K562 (cell line): ENCODE measurements around the gene CAPN7. TPM values are rescaled to one million over a fixed set of nuclear protein-coding genes. Genes with fewer than 3 reads are reported as not detected.
A peak's percentile ranks its signal among the peaks of the same experiment; 100 is the strongest.

Experiments used
- IFI16 ChIP-seq: fragments of 250-450 bp; sonication (Bioruptor Pico); IDR thresholded peaks from 2 replicates; pipeline ENCODE4 v2.1.2; 2022; ENCODE audit warnings: mild to moderate bottlenecking, inconsistent platforms
- MYC ChIP-seq, 2 experiments: fragments of 250-450 bp in 1 of 2; sonication (Bioruptor Pico) in 1 of 2; IDR thresholded peaks; 2 replicates each; pipeline versions ENCODE4 v1.5.1 to v1.6.1; 2012 to 2021; ENCODE audit warnings: low read depth in 2 of 2, borderline replicate concordance in 1 of 2, improper control_type of control experiment in 1 of 2, low read length in 1 of 2, mild to moderate bottlenecking in 1 of 2, moderate library complexity in 1 of 2
- PCBP2 ChIP-seq: fragments of 200-400 bp; formaldehyde crosslinking; IDR thresholded peaks from 2 replicates; pipeline ENCODE4 v1.6.1; 2018; ENCODE audit warnings: low read length, low read depth, mild to moderate bottlenecking, moderate library complexity; ENCODE audit not compliant: poor library complexity, severe bottlenecking
- PHB ChIP-seq: fragments of 250-450 bp; sonication (Bioruptor Pico); IDR thresholded peaks from 2 replicates; pipeline ENCODE4 v1.5.0; 2021
- PML ChIP-seq: IDR thresholded peaks from 2 replicates; pipeline ENCODE4 v1.6.1; 2012; ENCODE audit warnings: low read length, inconsistent platforms
- polyA plus RNA-seq, 8 experiments: library from polyadenylated mRNA; depleted of rRNA in 4 of 8; stranded (reverse) in 5 of 8; unstranded in 3 of 8; fragments of >200 nt; fragmentation: Nextera tagmentation in 2 of 8; fragmentation: Illumina TruSeq in 1 of 8; extraction: Ambion mirVana in 2 of 8; extraction: Trizol in 1 of 8; gene quantifications; 2 replicates each; pipeline versions ENCODE4 v1.2.1 to v1.2.3, GENCODE V29; 2011 to 2014; ENCODE audit warnings: inconsistent platforms in 1 of 8, missing spikeins in 1 of 8
- total RNA-seq, 7 experiments: library from RNA; depleted of rRNA in 6 of 7; stranded (reverse); fragments of >200 nt in 6 of 7; fragmentation: Illumina TruSeq in 2 of 7; extraction: Trizol in 2 of 7; gene quantifications; 2 replicates each; pipeline versions ENCODE4 v1.2.1 to v1.2.3, GENCODE V29; 2011 to 2021; ENCODE audit warnings: low replicate concordance in 1 of 7
- TF ChIP-seq, protein P1 (sequence below): fragments of 250-450 bp; sonication (Bioruptor Pico); IDR thresholded peaks from 2 replicates; pipeline ENCODE4 v1.4.0; 2020
- TF ChIP-seq, protein P2 (sequence below): sonication (generic); formaldehyde crosslinking; IDR thresholded peaks from 2 replicates; pipeline ENCODE4 v1.4.0; 2020; ENCODE audit warnings: mild to moderate bottlenecking, missing genetic modification reagents
- TF ChIP-seq, protein P3 (sequence below), 2 experiments: IDR thresholded peaks; 2 replicates each; pipeline ENCODE4 v1.6.1; 2011; ENCODE audit warnings: borderline replicate concordance in 1 of 2, control low read depth in 1 of 2, low read depth in 1 of 2, low read length in 1 of 2, mild to moderate bottlenecking in 1 of 2, mixed read lengths in 1 of 2, moderate library complexity in 1 of 2; ENCODE audit not compliant: insufficient read depth in 1 of 2, insufficient read length in 1 of 2, poor library complexity in 1 of 2, severe bottlenecking in 1 of 2; ENCODE audit errors: extremely low read depth in 1 of 2
- TF ChIP-seq, protein P4 (sequence below): fragments of 250-450 bp; sonication (Bioruptor Pico); IDR thresholded peaks from 2 replicates; pipeline ENCODE4 v1.5.0; 2021; ENCODE audit warnings: mild to moderate bottlenecking, borderline replicate concordance
- TF ChIP-seq, protein P5 (sequence below), 2 experiments: fragments of 450-650 bp in 1 of 2; IDR thresholded peaks; 2 replicates each; pipeline ENCODE4 v1.6.1; 2011 to 2017; ENCODE audit warnings: low read depth in 2 of 2, antibody characterized with exemption in 1 of 2, borderline replicate concordance in 1 of 2, low read length in 1 of 2, mild to moderate bottlenecking in 1 of 2, mixed read lengths in 1 of 2; ENCODE audit not compliant: control insufficient read depth in 1 of 2
- TF ChIP-seq, protein P6 (sequence below): fragments of 250-450 bp; sonication (Bioruptor Pico); IDR thresholded peaks from 2 replicates; pipeline ENCODE4 v1.8.0; 2021; ENCODE audit warnings: borderline replicate concordance, mild to moderate bottlenecking, moderate library complexity; ENCODE audit not compliant: poor library complexity, severe bottlenecking

The CAPN7 gene
- total and polyA plus RNA-seq, 9 of the 15 experiments (the other 6 are each of a cell fraction or from before 2014, with no cell fraction given), result 6.5 to 42.7 (median 32.7) TPM

DNA sequence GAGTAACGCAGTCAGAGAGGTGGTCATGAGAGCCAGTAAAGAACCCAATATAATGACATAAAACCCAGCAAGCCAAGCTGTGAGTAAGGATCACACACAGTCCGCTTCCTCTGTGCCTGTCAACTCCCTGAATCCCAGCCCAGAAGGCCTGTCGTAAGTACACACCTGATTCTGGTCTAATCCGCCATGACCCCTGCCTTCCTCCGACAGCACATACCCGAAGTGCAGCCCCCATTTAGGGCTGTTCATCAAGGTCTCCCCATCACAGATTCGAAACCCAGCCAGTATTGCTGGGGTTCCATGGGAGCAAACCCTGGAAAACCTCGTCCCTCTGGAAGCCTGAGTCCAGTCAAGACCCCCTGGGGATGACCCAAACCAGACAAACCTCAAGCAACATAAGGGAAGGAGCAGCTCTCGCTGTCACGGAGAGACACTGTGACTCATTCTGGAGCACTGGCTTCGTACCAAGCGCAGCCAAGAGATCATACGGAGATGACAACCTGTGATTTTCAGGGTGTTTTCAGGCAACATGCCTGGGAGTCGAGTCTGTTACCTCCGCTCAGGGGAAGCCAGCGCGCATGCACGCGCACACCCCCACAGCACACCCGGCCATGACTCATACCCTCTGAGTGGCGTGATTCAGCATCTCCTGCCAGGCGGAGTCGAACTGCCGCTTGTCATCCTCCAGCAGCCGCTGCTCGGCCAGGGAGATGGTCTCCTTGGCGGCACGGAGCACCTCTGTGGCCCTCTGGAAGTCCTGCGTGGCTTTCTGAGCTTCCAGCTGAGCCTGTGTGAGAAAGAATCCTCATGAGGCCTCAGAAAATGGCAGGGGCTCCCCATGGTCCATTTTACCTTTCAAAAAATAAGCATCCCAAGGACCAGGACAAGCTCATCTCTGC lies 63.3 kb downstream of the CAPN7 start (continued):
- TF ChIP-seq, protein P1, sequence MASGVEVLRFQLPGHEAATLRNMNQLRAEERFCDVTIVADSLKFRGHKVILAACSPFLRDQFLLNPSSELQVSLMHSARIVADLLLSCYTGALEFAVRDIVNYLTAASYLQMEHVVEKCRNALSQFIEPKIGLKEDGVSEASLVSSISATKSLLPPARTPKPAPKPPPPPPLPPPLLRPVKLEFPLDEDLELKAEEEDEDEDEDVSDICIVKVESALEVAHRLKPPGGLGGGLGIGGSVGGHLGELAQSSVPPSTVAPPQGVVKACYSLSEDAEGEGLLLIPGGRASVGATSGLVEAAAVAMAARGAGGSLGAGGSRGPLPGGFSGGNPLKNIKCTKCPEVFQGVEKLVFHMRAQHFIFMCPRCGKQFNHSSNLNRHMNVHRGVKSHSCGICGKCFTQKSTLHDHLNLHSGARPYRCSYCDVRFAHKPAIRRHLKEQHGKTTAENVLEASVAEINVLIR (CRISPR knock-in tag), result no peak; the same call in 1 of the 2 replicates
- TF ChIP-seq PML, result peak; percentile 57; the same call in 1 of the 2 replicates
- 0 out of 2 replicates have a peak, but pooled peaks have one; percentile 42 for TF ChIP-seq IFI16 (CRISPR knock-in tag)
- TF ChIP-seq, protein P2, sequence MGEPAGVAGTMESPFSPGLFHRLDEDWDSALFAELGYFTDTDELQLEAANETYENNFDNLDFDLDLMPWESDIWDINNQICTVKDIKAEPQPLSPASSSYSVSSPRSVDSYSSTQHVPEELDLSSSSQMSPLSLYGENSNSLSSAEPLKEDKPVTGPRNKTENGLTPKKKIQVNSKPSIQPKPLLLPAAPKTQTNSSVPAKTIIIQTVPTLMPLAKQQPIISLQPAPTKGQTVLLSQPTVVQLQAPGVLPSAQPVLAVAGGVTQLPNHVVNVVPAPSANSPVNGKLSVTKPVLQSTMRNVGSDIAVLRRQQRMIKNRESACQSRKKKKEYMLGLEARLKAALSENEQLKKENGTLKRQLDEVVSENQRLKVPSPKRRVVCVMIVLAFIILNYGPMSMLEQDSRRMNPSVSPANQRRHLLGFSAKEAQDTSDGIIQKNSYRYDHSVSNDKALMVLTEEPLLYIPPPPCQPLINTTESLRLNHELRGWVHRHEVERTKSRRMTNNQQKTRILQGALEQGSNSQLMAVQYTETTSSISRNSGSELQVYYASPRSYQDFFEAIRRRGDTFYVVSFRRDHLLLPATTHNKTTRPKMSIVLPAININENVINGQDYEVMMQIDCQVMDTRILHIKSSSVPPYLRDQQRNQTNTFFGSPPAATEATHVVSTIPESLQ (CRISPR knock-in tag), result no peak
- no peak for TF ChIP-seq PHB
- TF ChIP-seq, protein P3, sequence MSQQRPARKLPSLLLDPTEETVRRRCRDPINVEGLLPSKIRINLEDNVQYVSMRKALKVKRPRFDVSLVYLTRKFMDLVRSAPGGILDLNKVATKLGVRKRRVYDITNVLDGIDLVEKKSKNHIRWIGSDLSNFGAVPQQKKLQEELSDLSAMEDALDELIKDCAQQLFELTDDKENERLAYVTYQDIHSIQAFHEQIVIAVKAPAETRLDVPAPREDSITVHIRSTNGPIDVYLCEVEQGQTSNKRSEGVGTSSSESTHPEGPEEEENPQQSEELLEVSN (IDR thresholded peaks at IDR 0.05; ENCODE audit: borderline replicate concordance in 1 of 2, extremely low read depth in 1 of 2, insufficient read depth in 1 of 2, insufficient read length in 1 of 2, low read depth in 1 of 2, low read length in 1 of 2, poor library complexity in 1 of 2, severe bottlenecking in 1 of 2), result peak; percentile 76 to 83
- TF ChIP-seq, protein P4, sequence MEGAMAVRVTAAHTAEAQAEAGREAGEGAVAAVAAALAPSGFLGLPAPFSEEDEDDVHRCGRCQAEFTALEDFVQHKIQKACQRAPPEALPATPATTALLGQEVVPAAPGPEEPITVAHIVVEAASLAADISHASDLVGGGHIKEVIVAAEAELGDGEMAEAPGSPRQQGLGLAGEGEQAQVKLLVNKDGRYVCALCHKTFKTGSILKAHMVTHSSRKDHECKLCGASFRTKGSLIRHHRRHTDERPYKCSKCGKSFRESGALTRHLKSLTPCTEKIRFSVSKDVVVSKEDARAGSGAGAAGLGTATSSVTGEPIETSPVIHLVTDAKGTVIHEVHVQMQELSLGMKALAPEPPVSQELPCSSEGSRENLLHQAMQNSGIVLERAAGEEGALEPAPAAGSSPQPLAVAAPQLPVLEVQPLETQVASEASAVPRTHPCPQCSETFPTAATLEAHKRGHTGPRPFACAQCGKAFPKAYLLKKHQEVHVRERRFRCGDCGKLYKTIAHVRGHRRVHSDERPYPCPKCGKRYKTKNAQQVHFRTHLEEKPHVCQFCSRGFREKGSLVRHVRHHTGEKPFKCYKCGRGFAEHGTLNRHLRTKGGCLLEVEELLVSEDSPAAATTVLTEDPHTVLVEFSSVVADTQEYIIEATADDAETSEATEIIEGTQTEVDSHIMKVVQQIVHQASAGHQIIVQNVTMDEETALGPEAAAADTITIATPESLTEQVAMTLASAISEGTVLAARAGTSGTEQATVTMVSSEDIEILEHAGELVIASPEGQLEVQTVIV, result no peak
- TF ChIP-seq, protein P5, sequence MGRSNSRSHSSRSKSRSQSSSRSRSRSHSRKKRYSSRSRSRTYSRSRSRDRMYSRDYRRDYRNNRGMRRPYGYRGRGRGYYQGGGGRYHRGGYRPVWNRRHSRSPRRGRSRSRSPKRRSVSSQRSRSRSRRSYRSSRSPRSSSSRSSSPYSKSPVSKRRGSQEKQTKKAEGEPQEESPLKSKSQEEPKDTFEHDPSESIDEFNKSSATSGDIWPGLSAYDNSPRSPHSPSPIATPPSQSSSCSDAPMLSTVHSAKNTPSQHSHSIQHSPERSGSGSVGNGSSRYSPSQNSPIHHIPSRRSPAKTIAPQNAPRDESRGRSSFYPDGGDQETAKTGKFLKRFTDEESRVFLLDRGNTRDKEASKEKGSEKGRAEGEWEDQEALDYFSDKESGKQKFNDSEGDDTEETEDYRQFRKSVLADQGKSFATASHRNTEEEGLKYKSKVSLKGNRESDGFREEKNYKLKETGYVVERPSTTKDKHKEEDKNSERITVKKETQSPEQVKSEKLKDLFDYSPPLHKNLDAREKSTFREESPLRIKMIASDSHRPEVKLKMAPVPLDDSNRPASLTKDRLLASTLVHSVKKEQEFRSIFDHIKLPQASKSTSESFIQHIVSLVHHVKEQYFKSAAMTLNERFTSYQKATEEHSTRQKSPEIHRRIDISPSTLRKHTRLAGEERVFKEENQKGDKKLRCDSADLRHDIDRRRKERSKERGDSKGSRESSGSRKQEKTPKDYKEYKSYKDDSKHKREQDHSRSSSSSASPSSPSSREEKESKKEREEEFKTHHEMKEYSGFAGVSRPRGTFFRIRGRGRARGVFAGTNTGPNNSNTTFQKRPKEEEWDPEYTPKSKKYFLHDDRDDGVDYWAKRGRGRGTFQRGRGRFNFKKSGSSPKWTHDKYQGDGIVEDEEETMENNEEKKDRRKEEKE (IDR thresholded peaks at IDR 0.05; ENCODE audit: borderline replicate concordance in 1 of 2, control insufficient read depth in 1 of 2, low read depth in 2 of 2, low read length in 1 of 2), result 0 out of 4 replicates have a peak, but pooled peaks of 1 of the 2 experiments have one; percentile 51
- no peak for TF ChIP-seq PCBP2
- TF ChIP-seq, protein P6, sequence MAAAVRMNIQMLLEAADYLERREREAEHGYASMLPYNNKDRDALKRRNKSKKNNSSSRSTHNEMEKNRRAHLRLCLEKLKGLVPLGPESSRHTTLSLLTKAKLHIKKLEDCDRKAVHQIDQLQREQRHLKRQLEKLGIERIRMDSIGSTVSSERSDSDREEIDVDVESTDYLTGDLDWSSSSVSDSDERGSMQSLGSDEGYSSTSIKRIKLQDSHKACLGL, result no peak
- peak; percentile 87 for TF ChIP-seq MYC (IDR thresholded peaks at IDR 0.05; ENCODE audit: low read depth, low read length)
- no peak for TF ChIP-seq MYC (CRISPR knock-in tag; IDR thresholded peaks at IDR 0.05; ENCODE audit: borderline replicate concordance, low read depth)
